Left renal cortex interstitium (tissue), 4 donors: ENCODE results near the gene NWD2. TPM values are rescaled to one million over a fixed set of nuclear protein-coding genes. Genes with fewer than 3 reads are reported as not detected.

Experiments
- DNase-seq, 4 donors: peaks; one replicate each; pipeline ENCODE4 v3.0.0-alpha.2; 2013; ENCODE audit warnings: low read depth in 4 of 4, low spot score in 2 of 4, missing footprints in 1 of 4
- polyA plus RNA-seq, 4 donors: library from polyadenylated mRNA; unstranded; fragments of 120-200 nt; gene quantifications; one replicate each; pipeline ENCODE4 v1.2.1, GENCODE V29; 2013; ENCODE audit not compliant: insufficient read length in 4 of 4

Gene NWD2
- polyA plus RNA-seq, 4 donors, result 0.11 to 0.24 (median 0.12) TPM

GRCh38 chr4:37436546-37436945 is 192.0 kb downstream of the NWD2 start:
- no peak for DNase-seq

GRCh38 chr4:37437163-37437562 is 192.6 kb downstream of the NWD2 start:
- DNase-seq, result no peak

GRCh38 chr4:37438564-37439279 is 194.2 kb downstream of the NWD2 start:
- DNase-seq, result no peak

DNA sequence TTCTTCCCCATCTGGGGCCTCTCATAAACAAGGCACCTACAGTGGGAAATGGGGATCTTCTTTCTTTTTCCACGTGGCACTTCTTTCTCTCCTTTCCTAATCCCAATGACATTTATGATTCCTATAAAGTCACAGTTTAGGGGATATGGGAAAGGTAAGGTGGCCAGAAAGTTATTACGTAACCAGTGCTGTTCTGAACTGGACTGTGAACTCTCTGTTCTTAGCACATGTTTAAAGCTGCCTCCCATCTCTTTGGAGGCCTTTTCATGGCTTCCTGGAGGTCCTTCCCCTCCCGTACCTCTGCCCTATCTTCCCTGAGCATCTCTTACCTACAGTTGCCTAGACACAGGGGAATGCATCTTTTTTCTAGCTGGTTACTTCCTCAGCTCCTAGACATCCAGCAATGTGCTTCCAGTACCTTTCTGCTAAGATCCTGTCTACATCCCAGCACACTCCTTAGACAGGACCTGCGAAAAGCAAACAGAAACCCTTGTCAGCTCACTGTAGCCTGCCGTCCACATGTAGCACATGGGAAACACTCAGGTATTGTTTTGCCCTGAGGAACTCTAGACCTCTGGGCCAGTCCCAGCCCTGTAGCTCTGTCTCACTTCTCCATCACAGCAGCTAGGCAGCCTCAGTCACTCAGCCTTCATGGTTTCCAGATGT is 195.4 kb downstream of the NWD2 start:
- DNase-seq, result no peak

DNA sequence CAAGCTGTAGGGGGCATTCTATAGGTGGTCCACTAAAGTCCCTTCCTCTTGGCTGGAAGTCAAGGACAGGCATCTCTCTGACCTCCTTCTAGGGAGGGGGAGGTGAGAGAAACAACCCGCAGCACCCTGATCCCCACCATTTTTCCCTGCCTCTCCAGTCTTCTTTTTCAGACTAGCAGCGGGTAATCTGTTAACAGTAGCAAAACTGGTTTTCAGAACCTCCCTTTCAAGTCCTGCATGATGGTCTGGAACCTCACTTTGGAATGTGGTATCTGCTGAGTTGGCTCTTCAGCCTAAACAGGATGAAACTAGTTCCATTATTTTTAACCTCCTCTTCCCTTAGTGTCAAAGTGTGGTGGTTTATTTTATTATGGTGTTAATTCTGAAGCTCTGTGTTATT is 196.0 kb downstream of the NWD2 start:
- DNase-seq, result no peak

DNA sequence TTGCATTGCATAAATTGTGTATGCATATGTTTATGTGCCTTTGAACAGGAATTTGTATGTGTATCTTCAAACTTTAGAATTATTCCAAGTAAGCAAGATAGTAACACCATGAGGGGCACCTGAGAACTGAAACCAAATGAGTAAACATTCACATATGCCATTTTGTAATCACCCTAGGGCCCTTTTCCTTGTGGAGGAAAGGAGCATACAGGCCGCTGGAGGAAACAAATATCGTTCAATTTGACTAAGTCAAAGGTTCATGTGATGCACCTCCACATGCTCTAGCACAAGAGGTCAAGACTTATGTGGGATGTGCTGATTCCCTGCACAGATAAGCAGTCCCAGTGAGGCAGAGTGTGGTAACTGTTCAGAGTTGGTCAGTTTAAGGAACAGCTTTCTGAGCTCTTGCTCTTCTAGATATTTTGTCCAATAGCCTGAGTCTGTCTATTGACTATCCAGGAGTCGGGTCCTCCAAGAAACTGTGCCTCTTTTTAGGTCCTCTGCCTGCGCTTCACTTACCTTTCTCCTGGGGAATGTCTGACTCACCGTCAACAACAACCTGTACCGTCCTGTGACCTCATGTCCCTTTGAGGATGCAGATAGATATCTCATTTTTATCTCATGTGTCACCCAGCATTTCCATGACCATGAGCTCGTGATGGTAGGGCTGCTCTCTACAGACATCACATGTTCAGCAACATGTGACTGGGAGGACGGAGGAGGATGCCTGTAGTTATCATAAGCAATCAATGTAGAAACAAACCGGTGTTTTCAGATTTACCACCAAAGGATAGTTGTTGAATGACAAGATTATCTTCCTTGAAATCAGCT is 196.9 kb downstream of the NWD2 start:
- DNase-seq, result no peak

- no peak for DNase-seq
Measured at GRCh38 chr4:37442062-37442323, 197.4 kb downstream of the NWD2 start.

DNA sequence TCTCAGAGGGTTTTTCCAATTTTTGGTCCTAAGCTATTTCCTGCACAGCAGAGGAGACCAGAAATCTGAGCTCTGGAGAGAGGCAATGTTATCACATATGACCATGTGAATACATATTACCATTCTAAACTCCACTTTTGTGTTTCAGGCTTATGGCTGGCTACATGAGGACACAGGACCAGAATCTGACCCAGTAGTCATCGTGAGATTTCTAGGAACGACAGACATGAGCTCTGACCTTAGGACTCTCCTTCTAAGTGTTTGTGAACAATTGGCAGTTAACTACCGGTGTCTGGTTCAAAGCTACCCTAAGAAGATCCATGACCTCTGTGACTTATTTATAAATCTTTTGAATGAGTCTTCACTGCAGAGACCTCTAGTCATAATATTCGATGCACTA is 198.6 kb downstream of the NWD2 start:
- DNase-seq, result no peak

DNA sequence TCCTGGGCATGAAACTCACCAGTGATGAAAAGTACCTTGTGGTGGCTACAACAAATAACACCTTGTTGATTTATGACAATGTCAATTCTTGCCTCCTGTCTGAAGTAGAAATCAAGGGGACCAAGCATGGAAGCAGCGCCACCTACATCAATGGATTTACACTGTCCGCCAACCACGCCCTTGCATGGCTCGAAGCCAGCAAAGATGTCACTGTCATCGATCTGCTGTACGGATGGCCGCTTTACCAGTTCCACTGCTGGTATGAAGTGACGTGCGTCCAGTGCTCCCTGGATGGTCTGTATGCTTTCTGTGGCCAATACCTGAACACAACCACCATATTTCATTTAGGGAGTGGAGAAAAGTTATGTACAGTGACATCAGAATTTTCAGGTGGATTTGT is 200.5 kb downstream of the NWD2 start:
- no peak for DNase-seq

- no peak for DNase-seq
Measured at GRCh38 chr4:37446016-37446415, 201.5 kb downstream of the NWD2 start.

DNA sequence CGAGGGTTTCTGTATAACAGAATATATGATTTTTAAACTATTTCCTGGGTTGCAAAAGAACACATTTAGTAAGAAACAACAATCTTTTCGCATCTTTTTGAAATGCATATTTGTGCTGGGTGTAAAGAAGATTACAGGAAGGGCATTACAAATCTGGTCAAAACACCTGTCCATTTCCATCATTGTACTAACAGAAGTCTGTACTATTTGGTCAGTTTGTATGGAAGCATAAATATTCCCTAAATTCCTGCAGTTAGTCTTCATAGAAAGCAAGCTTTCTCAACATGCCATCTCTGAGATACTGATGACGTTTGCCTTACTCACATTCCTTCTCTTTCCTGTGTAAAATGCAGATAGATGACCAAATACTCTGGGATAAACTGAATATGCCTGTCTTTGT is 203.3 kb downstream of the NWD2 start:
- no peak for DNase-seq

DNA sequence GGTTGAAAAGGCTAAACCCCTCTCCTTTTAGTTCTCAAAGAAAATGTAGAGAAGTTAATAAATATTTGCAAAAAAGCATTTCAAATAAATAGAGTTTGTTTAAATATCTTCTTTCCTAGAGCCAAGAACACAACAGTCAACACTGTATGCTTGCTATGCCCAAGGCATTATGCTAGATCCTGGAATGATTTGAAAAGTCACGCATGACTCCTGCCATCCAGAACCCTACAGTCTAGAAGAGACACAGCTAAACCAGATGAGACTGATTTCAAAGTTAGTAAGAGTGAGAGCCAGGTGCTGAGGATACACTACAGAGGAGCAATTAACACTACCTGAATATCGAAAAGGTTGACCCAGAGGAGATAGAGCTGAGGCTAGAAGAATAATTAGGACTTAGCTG is 205.8 kb downstream of the NWD2 start:
- DNase-seq, result no peak

- no peak for DNase-seq
Measured at GRCh38 chr4:37450911-37451310, 206.4 kb downstream of the NWD2 start.

GRCh38 chr4:37451656-37452055 is 207.1 kb downstream of the NWD2 start:
- no peak for DNase-seq

DNA sequence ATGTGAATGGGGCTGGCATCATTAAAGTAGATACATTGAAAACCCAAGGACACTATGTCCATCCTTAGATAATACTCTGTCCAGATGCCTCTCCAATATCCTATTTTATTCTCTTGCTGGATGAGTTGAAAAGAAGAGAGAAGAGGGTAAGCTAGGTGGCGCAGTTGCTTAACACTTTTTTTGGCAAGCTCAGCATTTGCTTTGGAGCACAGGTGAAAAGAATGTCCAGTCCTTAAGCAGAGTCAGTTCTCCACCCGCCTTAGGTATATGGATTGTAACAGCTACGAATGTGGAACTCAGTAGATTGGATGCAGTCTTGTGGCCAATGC is 208.4 kb downstream of the NWD2 start:
- DNase-seq, result peak in 2 of 4 donors; percentile 61 to 82

- DNase-seq, result peak in 3 of 4 donors; percentile 38 to 60 (median 55)
Measured at GRCh38 chr4:37453281-37453998, 208.9 kb downstream of the NWD2 start.

GRCh38 chr4:37453999-37454800 is 209.7 kb downstream of the NWD2 start:
- no peak for DNase-seq

GRCh38 chr4:37455301-37456131 is 211.0 kb downstream of the NWD2 start:
- DNase-seq, result no peak

DNA sequence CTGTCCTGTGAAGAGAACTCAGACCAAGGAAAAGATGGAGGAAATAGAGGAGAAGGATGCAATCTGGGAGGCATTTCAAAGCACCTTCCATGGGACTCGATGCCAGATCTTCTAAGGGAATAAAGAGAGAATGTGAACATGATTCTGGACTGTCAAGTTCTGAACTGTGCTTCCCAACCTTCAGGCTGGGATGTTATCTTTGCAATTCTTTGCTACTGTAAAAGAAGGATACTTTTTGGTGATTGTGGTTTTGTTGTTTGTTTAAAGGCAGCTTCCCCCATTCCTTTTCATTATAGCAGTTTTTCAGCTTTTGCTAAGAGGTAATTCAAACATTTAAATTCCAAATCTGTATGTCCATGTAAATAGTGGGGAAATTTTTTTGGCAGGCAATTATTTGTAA is 217.3 kb downstream of the NWD2 start:
- DNase-seq, result no peak
